Caco-2 (cell line): ENCODE data around the gene CILP2. TPM values are rescaled to one million over a fixed set of nuclear protein-coding genes. Genes with fewer than 3 reads are reported as not detected.
A peak's percentile ranks its signal among the peaks of the same experiment; 100 is the strongest.

Source experiments
- BruUV-seq: library from RNA; stranded (reverse); fragments of 400-500 nt; replicated peaks from 2 replicates; lab custom pipeline; 2021; lab: Mats Ljungman, UMichigan
- CTCF ChIA-PET: fragments of 300-600 bp; sonication (Branson Sonifier 250); formaldehyde crosslinking; loops from one replicate; lab custom pipeline; 2022; ENCODE audit warnings: antibody characterized with exemption; lab: Charles Lee
- POLR2A ChIA-PET: fragments of 300-600 bp; sonication (Branson Sonifier 250); formaldehyde crosslinking; loops from one replicate; lab custom pipeline; 2022; ENCODE audit warnings: antibody characterized with exemption; lab: Charles Lee
- DNase-seq, 2 experiments: peaks; one replicate each; pipeline versions ENCODE4 v3.0.0 to v3.0.0-alpha.2; 2020 to 2022
- H3K27me3 ChIP-seq: replicated peaks from 2 replicates; pipeline ENCODE4 v1.6.0; 2011; ENCODE audit warnings: low read length; ENCODE audit not compliant: control insufficient read depth, insufficient read depth
- H3K36me3 ChIP-seq: 2 replicates; pipeline ENCODE4 v1.5.1; 2011; ENCODE audit warnings: low read length; ENCODE audit not compliant: control insufficient read depth, insufficient read depth
- H3K4me1 ChIP-seq: fragments of 250-450 bp; sonication (Bioruptor Pico); 2 replicates; pipeline ENCODE4 v1.5.1; 2020; ENCODE audit warnings: mild to moderate bottlenecking
- H3K4me3 ChIP-seq: 2 replicates; pipeline ENCODE4 v1.5.1; 2011; ENCODE audit warnings: low read depth, mild to moderate bottlenecking, control low read depth, low read length
- H3K9me3 ChIP-seq: fragments of 250-450 bp; sonication (Bioruptor Pico); 2 replicates; pipeline ENCODE4 v1.5.1; 2020; ENCODE audit warnings: mild to moderate bottlenecking, moderate library complexity
- H3K27ac Mint-ChIP-seq: one replicate; pipeline ENCODE4 v1.8.0; 2022; ENCODE audit warnings: mixed read lengths; ENCODE audit not compliant: unreplicated experiment
- H3K27me3 Mint-ChIP-seq: one replicate; pipeline ENCODE4 v1.8.0; 2022; ENCODE audit warnings: mixed read lengths; ENCODE audit not compliant: insufficient read depth, unreplicated experiment
- H3K36me3 Mint-ChIP-seq: one replicate; pipeline ENCODE4 v1.8.0; 2022; ENCODE audit warnings: mild to moderate bottlenecking, mixed read lengths; ENCODE audit not compliant: insufficient read depth, unreplicated experiment
- H3K4me1 Mint-ChIP-seq: one replicate; pipeline ENCODE4 v1.8.0; 2022; ENCODE audit warnings: low read depth, mixed read lengths; ENCODE audit not compliant: unreplicated experiment
- H3K4me3 Mint-ChIP-seq: one replicate; pipeline ENCODE4 v1.8.0; 2022; ENCODE audit warnings: mild to moderate bottlenecking, moderate library complexity, mixed read lengths; ENCODE audit not compliant: unreplicated experiment
- H3K9me3 Mint-ChIP-seq: one replicate; pipeline ENCODE4 v1.8.0; 2022; ENCODE audit warnings: mixed read lengths; ENCODE audit not compliant: unreplicated experiment
- CTCF ChIP-seq, 2 experiments: fragments of 200-600 bp in 1 of 2; IDR thresholded peaks; 1 replicate in 1 of 2; 2 replicates in 1 of 2; pipeline versions ENCODE4 v1.5.1 to v1.8.0; 2011 to 2022; ENCODE audit warnings: antibody characterized with exemption in 1 of 2, control low read depth in 1 of 2, inconsistent platforms in 1 of 2, low read depth in 1 of 2, low read length in 1 of 2, mild to moderate bottlenecking in 1 of 2, moderate library complexity in 1 of 2; ENCODE audit not compliant: insufficient read depth in 1 of 2, severe bottlenecking in 1 of 2, unreplicated experiment in 1 of 2
- intact Hi-C: fragments of 100-400 bp; cut with micrococcal nuclease; formaldehyde crosslinking; loops from one replicate; pipeline ENCODE4 v1.10.0; 2022; ENCODE audit not compliant: unreplicated experiment
- total RNA-seq: library from RNA; stranded (reverse); gene quantifications from 2 replicates; pipeline ENCODE4 v1.2.3, GENCODE V29; 2022

CILP2 gene
- total RNA-seq, 1 experiment from 2014 or later = 1.3 TPM

GRCh38 chr19:19514215-19514657 is 23.8 kb upstream of the CILP2 start:
- no peak for DNase-seq
- Mint-ChIP-seq H3K9me3 (no peaks in the 10 kb centered on the region), H3K4me3 (no peak overlapping the region), H3K27ac (peak overlapping the region; percentile 42), H3K4me1 (no peaks in the 10 kb centered on the region), H3K27me3 (no peaks in the 10 kb centered on the region), H3K36me3 (peaks cover 58% of the 10 kb centered on the region)
- POLR2A ChIA-PET = no interaction called here
- Histone ChIP-seq H3K27me3 (no peaks in the 10 kb centered on the region), H3K36me3 (no peaks in the 10 kb centered on the region), H3K4me3 (no peak overlapping the region), H3K4me1 (no peaks in the 10 kb centered on the region), H3K9me3 (no peaks in the 10 kb centered on the region)
- CTCF ChIA-PET = no interaction called here
- TF ChIP-seq CTCF (IDR thresholded peaks at IDR 0.05; ENCODE audit: insufficient read depth in 1 of 2, low read depth in 1 of 2, low read length in 1 of 2, severe bottlenecking in 1 of 2, unreplicated experiment in 1 of 2) = no peak
- BruUV-seq = no TSS peak
- intact Hi-C loops = no loop called here

GRCh38 chr19:19514881-19515641 is 23.0 kb upstream of the CILP2 start, which contains the start of gene TSSK6:
TSSK6 (minus strand) TSS chr19:19515548; CDS start chr19:19515427, 121 bp downstream.
- Histone ChIP-seq H3K36me3 (no peaks in the 10 kb centered on the region), H3K4me3 (peak within 1 kb of the TSS; percentile 83), H3K27me3 (no peaks in the 10 kb centered on the region), H3K9me3 (no peaks in the 10 kb centered on the region), H3K4me1 (no peaks in the 10 kb centered on the region)
- Mint-ChIP-seq H3K36me3 (peaks cover 58% of the 10 kb centered on the region), H3K4me3 (peak within 1 kb of the TSS; percentile 85), H3K4me1 (no peaks in the 10 kb centered on the region), H3K9me3 (no peaks in the 10 kb centered on the region), H3K27ac (peak within 1 kb of the TSS; percentile 90), H3K27me3 (no peaks in the 10 kb centered on the region)
- DNase-seq = no peak
- intact Hi-C loops = no loop called here
- ChIA-PET CTCF (no interaction called here), POLR2A (interaction anchor here (0.6 to 1.0 kb wide), 2 partner anchors 10 to 110 kb away, joined by 5 to 6 read pairs; partner anchors contain the start of gene GATAD2A)
- no TSS peak for BruUV-seq
- no peak for TF ChIP-seq CTCF (IDR thresholded peaks at IDR 0.05; ENCODE audit: insufficient read depth in 1 of 2, low read depth in 1 of 2, low read length in 1 of 2, severe bottlenecking in 1 of 2, unreplicated experiment in 1 of 2)

- POLR2A ChIA-PET = interaction anchor here (0.6 to 1.0 kb wide), 2 partner anchors 11 to 111 kb away, joined by 5 to 6 read pairs; partner anchors contain the start of gene GATAD2A
- CTCF ChIA-PET = interaction anchor here (0.6 kb wide), 1 partner anchor 13 kb away, joined by 3 read pairs; no protein-coding TSS in a partner anchor
- peak within 1 kb of the TSS; percentile 83 for H3K4me3 ChIP-seq
- peak in 1 of 2 experiments; percentile 27 for TF ChIP-seq CTCF (IDR thresholded peaks at IDR 0.05; ENCODE audit: insufficient read depth in 1 of 2, low read depth in 1 of 2, low read length in 1 of 2, severe bottlenecking in 1 of 2, unreplicated experiment in 1 of 2)
- H3K27me3 Mint-ChIP-seq = no peaks in the 10 kb centered on the region
- BruUV-seq = TSS peak; percentile 68
- H3K36me3 ChIP-seq = no peaks in the 10 kb centered on the region
- peaks cover 60% of the 10 kb centered on the region for H3K36me3 Mint-ChIP-seq
- H3K9me3 ChIP-seq = no peaks in the 10 kb centered on the region
- H3K9me3 Mint-ChIP-seq = no peaks in the 10 kb centered on the region
- H3K27me3 ChIP-seq = no peaks in the 10 kb centered on the region
- intact Hi-C loops = no loop called here
- H3K4me1 ChIP-seq = no peaks in the 10 kb centered on the region
- DNase-seq = peak; percentile 91 to 94
- peak within 1 kb of the TSS; percentile 90 for H3K27ac Mint-ChIP-seq
- peak within 1 kb of the TSS; percentile 85 for H3K4me3 Mint-ChIP-seq
- H3K4me1 Mint-ChIP-seq = no peaks in the 10 kb centered on the region
Observed at GRCh38 chr19:19515642-19516519, 22.2 kb upstream of the CILP2 start, which contains the start of gene NDUFA13. NDUFA13 (plus strand) TSS chr19:19516225; CDS start chr19:19516239, 14 bp downstream.
